GM19438 (cell line): Measurements from ENCODE around the gene DYNLT4.
A peak's percentile ranks its signal among the peaks of the same experiment; 100 is the strongest.
"Not testable (repeated sequence)": the region's sequence is repeated elsewhere in the genome, so short reads cannot be mapped to it uniquely, and the experiment has no call there.

Experiments used
- ATAC-seq: cut with Tn5 transposase; IDR thresholded peaks from one replicate; pipeline ENCODE4 v1.9.1; 2021; ENCODE audit warnings: low read depth; ENCODE audit not compliant: unreplicated experiment

DYNLT4 gene

DNA sequence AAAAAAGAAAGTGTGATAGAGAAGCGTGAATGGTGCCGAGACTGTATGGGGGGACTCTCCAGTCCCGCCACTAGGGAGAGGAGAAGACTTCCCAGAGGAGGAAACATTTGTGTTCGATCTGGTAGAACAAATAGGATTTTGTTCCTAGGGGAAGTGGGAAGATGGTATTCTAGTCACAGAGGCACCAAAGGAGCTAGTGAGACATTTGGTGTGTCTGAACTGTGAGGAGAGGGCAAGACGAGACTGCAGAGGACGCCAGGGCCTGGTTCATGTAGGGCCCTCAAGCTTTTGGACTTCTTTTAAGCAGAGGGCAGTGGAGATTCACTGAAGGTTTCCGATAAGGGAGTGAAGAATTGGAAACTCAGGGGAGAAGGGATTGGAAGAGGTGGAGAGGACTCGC, 4.1 kb upstream of the DYNLT4 start:
- no peak for ATAC-seq

DNA sequence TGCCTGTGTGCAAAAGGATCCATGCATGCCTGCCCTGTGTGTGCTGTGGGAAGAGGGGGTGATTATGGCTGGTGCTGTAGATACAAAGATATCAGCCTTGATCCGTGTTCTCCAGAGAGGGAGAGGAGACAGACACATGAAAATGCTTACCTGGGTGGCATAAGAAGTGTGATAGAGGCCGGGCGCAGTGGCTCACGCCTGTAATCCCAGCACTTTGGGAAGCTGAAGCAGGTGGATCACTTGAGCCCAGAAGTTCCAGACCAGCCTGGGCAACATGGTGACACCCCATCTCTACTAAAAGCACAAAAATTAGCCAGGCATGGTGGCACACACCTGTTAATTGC, 3.6 kb upstream of the DYNLT4 start:
- ATAC-seq: not testable (repeated sequence)

DNA sequence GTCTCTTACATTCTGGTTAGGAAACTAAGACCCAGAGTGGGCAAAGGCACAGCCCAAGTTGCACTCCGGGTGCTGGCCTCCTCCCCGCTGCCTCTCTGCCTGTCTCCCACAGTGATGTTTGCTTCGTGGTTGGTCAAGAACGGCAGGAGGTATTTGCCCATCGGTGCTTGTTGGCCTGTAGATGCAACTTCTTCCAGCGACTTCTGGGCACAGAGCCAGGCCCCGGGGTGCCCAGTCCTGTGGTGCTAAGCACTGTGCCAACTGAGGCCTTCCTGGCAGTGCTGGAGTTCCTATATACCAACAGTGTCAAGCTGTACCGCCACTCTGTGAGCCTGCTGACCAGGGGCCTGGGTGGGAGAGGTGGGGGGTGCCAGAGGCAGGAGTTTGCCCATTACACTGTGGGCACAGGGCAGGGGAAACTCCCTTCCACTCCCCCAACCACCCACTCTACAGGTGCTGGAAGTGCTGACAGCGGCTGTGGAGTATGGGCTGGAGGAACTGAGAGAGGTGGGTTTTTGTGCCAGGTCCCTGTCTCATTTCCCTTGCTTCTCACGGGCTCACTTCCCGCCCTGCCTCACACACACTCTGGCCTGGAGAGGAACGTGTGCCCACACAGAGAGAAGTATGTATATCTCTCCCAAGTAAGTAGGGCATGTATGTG, 3.1 kb upstream of the DYNLT4 start:
- no peak for ATAC-seq

DNA sequence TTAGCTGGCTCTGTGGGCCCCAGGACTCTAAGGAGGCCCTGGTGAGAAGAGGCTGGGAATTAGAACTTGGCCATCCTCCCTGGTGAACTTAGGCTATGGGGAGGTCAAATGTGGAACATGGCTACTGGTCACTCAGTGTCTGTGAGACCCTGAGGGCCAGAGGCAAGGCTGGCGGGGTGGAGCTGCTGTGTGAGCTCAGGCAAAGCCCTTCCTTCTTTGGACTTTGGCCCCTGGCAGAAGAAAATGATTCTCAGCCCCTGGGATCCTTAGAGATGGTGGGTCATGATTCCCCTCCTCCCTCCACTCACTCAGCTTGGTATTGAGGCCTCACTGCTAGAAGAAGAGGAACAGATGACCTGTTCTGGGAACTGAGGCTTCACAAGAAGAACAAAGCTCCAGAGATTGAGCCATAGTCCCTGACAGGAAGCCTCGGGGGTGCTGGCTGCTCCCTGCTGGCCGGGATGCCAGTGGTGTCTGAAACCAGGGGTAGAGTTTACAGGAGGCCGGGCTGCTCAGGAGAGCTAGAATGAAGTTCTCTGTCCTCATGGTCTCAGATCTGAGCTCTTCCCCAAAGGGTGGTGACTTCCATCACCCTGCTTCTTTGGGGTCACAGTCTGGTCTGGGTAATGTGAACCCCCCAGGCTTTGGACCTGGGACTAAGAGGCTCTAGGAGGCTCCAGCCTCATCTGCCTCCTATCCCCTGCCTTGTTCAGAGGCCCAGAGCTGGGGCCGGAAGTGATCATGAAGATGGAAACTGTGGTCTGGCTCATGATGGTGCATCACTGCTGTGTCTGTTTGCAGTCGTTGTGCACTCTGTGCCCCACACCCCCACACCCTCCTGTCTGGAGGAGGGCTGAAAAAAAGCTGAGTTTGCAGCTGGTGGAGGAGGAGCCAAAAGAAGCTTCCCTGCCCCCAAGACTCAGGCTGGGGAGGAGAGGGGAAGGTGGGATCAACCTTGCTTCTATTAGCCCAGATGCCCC, 2.1 kb upstream of the DYNLT4 start:
- peak; percentile 46 for ATAC-seq

DNA sequence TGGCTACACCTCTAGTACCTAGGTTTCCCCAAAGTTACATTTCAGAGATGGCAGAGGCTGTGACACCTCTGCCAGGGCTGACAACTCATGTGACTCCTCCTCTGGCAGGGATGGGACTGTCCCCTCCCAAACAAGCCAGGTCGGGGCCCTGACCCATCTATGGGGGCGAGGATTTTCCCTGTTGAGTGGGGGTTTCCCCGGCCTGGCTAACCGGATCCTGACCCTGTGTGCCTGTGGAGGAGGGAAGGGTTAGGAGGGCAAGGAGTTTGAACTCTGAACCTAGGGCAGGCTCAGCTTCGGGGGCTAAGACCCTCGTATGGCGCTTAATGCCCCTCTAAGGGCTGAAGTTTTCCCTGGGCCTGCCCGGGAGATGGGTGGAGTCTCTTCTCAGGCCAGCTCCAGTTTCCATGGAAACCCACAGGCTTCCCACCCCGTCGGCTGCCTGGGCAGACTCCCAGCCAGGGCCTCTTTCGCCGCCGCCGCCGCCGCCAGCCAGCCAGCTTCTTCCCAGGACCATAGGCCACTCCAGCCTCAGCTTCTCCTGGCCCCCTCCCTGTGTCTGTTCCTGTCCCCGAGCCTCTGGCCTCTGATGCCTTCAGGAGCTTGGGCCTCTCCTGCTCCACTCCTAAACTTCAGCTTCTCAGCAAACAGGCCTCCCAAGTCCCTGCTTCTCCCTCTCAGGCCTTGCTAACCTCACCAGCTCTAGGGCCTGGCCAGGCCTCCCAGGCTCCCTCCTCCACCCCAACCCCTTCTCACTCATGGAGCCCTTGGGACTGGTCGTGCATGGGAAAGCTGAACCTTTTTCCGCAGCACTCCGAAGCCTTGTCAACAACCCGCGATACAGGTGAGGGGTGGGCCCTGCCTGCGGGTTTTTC, 1.1 kb upstream of the DYNLT4 start, which contains the start of gene BTBD19:
TSS of gene BTBD19 (plus strand) at position 461 of the 875 bp plus-strand sequence. CDS start at position 759, 298 bp downstream.
- no peak for ATAC-seq

DNA sequence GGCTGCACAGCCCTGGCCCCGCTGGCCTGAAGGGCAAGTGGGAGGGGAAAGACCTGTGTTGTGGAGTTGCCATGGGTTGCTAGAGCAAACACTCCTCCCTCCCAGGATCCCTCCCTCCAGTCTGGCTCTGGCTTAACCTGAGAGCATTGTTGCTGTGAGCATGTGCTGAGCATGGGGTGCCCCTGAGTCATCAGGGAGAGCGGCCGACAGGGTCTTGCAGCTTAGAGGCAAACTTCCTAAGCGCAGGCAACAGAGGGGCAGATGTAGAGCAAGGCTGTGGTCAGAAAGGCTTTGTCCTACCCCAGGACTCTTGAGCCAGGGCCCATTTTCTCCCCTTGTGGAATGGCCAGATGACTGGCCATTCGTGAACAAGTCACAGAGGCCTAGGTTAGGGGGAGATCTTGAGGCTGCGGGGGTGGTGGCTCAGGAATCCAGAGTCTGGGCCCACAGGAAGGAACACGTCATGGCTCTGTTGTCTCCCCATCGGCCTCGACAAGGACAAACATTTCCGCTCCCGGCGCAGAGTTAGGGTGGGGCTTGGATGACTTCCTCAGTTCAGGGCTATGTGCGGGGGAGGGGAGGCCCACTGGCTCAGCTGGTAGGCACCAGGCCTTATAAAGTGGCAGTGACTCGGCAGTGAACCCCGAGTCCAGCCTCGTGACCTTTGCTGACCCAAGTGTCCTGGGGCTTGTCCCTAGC, 362 bp upstream of the DYNLT4 start:
- ATAC-seq: no peak

DNA sequence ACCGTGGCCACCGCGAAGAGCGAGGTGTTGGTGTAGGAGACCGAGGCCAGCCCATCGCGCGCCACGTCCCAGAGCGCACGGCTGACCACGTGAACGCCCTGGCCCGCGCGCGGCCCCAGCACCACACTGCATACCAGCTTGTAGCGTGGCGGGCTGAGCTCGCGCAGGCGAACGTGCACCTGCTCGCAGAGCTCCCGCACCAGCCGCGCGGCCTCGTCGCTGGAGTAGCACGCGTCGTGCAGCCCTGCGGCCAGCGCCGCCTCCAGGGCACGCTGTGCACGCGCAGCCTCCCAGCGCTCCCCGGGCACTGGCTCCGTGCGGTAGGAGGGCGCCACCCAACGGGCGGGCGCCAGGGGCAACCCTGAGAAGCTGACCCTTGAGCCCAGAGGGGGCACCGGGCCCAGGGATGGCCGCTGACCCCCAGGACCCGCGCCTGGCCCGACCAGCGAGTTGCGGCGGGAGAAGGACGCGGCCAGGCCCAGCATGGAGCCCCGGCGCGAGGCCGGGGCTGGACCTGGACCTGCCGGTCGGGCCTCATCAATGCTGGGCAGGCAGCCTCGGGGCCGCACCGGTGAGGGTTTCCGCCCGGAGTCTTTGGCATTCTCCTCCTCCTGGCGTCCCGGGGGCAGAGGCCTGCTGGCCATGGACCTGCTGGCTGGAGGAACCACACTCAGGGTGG, 987 bp downstream of the DYNLT4 start:
- no peak for ATAC-seq

DNA sequence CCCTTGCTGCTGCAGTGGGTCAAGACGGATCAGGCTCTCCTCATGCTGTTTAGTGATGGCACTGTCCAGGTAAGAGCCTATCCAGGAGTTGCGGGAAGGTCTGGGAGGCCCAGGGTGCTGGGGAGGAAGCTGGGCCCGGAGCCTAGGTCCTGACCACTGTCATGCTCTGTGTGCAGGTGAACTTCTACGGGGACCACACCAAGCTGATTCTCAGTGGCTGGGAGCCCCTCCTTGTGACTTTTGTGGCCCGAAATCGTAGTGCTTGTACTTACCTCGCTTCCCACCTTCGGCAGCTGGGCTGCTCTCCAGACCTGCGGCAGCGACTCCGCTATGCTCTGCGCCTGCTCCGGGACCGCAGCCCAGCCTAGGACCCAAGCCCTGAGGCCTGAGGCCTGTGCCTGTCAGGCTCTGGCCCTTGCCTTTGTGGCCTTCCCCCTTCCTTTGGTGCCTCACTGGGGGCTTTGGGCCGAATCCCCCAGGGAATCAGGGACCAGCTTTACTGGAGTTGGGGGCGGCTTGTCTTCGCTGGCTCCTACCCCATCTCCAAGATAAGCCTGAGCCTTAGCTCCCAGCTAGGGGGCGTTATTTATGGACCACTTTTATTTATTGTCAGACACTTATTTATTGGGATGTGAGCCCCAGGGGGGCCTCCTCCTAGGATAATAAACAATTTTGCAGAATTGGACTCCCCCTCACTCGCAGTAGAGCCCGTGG, 1.7 kb downstream of the DYNLT4 start:
- no peak for ATAC-seq

DNA sequence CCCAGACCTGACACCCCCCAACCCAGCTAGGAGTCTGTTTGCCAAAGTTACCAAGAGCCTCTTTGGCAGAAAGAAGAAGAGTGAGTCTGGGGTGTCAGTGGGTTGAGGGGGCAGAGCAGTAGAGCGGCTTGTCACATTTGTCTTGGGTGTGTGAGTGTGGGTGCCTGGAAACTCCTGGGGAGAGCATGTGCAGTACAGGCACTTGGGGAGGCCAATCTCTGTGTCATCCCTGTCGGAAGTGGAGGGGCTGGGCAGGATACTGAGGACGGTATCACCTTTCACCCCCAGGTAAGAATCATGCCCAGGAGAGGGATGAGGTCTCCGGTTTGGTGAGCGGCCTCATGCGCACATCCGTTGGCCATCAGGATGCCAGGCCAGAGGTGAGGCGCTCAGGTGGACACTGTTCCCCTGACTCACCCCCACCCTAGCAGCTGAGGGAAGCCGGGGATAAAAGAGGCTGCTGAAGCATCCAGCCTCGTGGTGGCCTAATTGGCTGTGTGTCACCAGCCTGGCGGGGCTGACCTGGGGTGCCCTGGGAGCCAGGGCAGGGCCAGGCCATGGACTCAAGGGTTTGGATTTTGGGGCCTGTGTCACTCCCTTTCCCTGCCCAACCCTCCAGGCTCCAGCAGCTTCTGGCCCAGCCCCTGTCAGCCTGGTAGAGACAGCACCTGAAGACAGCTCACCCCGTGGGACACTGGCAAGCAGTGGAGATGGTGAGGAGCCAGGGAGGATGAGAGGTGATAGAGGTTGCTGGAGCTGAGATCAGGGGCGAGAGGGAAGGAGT, 3.6 kb downstream of the DYNLT4 start:
- ATAC-seq: no peak

DNA sequence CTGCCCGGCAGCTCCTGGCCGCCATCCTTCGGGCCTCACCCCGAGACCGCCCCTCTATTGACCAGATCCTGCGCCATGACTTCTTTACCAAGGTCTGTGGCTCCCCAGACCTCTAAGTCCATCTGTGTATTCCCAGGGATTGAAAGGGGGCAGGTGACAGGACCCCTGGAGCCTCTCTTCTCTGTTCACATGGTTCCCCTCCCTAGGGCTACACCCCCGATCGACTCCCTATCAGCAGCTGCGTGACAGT, 4.2 kb downstream of the DYNLT4 start:
- ATAC-seq: no peak

DNA sequence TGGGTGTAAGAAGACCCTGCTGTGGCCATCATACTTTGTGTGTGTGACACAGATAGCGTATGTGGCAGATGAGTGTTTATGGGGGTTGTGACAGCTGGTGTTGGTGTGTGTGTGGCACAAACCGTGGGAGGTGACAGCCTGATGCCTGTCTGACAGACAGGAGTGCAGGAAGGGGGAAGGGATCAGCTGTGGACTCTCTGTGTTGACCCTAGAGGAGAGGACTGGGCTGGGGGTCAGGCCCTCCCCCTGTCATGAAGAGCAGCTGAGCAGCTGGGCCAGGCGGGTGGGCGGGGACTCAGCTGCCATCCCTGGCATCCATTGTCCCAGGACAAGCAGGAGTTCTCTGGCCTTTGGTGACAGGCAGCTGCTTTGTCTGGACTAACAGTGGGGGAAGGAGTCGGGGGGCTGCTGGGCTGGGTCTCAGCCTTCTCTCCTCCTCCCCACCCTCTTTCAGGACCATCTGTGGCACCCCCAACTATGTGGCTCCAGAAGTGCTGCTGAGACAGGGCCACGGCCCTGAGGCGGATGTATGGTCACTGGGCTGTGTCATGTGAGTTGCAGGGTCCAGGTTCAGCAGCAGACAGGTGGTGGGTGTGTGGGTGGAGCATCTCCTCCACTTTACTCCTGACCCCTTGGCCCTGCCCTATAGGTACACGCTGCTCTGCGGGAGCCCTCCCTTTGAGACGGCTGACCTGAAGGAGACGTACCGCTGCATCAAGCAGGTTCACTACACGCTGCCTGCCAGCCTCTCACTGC, 4.7 kb downstream of the DYNLT4 start:
- ATAC-seq: no peak

DNA sequence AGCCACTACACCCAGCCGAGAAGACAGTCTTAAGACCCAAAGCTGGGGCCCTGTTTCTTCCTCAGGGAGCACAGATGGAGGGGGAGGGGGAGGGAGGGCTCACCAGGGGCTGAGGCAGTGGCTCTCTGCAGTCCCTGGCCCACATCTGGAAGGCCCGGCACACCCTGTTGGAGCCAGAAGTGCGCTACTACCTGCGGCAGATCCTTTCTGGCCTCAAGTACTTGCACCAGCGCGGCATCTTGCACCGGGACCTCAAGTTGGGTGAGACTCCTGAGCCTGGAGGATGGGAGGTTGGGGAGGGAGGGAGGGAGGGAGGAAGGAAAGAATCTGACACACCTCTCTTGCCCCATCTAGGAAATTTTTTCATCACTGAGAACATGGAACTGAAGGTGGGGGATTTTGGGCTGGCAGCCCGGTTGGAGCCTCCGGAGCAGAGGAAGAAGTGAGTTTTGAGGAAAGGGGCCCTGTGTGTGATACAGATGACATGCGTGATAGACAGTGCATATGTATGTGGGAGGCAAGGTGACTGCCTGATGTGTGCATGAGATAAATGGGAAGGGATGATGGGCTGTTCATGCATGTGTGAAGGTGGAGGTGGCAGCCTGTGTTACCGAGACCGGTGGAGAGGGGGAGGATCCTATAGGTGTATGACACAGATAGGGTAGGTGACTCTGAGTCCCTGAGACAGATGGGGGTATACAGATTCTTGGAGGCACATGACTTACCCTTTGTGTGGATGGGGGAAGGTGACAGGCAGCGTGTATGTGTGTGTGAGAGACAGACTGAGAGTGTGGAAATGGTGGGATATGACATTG, 5.5 kb downstream of the DYNLT4 start:
- no peak for ATAC-seq

DNA sequence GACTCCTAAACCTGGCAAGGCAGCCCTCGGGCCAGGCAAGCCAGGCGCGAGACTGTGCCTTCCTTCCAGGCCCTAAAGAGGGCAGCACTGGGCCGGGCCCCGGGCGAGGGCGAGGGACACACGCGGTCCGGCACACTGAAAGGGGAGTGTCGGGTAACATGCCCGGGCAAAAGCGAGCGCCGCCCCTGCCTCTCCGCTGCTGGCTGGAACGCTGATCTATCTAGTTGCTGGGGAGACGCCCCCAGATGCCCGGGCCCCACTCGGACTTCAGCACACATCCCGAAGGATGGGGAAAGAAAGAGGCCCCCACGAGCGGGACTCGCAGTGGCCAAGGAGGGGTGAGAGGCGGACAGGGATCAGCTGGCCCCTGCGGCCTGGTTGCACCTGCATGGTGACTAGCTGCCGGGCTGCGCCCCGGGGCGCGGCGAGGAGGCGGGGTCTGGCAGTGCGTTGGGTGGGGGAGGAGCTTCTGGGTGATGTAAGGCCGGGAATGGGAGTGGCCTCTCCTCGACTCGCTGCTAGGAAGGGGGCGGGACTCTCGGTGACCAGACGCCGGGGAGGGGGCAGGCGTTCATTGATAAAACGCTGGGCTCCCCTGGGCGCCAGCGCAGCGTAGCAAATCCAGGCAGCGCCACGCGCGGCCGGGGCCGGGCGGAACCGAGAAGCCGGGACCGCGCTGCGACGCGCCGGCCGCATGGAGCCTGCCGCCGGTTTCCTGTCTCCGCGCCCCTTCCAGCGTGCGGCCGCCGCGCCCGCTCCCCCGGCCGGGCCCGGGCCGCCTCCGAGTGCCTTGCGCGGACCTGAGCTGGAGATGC, 7.2 kb downstream of the DYNLT4 start, which contains the start of gene PLK3:
TSS of gene PLK3 (plus strand) at position 608 of the 815 bp plus-strand sequence. CDS start at position 695, 87 bp downstream.
- peak; percentile 72 for ATAC-seq

DNA sequence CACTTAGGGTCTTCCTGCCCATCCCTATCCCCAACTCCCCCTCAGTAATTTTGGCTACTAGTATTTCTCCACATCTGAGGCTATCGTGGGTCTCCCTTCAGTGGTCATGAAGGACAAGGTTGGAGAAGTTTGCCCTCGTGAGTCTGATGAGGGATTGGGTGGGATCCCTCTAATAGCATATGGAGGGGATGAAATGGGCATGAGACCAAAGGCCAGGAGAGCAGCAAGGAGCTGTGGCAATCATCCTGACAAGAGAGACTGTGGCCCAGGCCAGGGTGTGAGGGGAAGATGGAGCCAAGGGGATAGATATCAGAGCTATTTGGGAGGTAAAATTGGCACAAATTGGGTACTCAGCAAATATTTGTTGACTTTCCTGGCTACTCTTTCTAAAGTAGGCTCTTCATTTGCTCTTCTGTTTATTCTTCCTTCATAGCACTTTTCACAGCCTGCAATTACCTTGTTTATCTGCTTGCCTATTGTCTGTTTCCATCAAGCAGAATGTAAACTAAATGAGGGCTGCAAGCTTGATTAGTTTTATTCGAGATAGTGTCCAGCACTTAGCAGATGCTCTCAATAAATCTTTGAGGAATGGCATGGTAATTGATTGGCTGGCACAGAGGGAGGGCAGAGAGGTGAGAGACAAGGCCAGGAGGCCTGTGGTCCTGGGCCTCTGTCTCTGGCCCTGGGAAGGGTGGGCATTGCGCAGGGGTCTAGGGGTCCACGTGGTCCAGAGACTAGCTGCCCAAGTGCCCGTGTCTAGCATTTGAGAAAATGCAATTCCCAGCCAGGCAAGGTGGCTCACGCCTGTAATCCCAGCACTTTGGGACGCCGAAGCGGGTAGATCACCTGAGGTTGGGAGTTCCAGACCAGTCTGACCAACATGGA, 8.4 kb downstream of the DYNLT4 start:
- ATAC-seq: no peak

DNA sequence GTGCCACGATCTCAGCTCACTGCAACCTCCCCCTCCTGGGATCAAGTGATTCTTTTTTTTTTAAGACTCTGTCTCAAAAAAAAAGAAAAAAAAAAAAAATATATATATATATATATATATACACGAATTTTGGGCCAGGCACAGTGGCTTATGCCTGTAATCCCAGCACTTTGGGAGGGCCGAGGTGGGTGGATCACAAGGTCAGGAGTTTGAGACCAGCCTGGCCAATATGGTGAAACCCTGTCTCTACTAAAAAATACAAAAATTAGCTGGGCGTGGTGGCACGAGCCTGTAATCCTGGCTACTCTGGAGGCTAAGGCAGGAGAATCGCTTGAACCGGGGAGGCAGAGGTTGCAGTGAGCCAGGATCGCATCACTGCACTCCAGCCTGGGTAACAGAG, 9.3 kb downstream of the DYNLT4 start:
- ATAC-seq: not testable (repeated sequence)
